Type B pancreatic cell (in vitro differentiated cells): ENCODE data around the gene CDCP1. TPM values are rescaled to one million over a fixed set of nuclear protein-coding genes. Genes with fewer than 3 reads are reported as not detected.

Source experiments
- DNase-seq: peaks from one replicate; pipeline ENCODE4 v3.0.0; 2021; ENCODE audit warnings: mixed read lengths; ENCODE audit not compliant: unreplicated experiment; ENCODE audit errors: extremely low spot score
- H3K27ac Mint-ChIP-seq: 2 replicates; pipeline ENCODE4 v1.8.0; 2021; ENCODE audit warnings: mild to moderate bottlenecking, mixed read lengths
- H3K27me3 Mint-ChIP-seq: 2 replicates; pipeline ENCODE4 v1.8.0; 2021; ENCODE audit warnings: mixed read lengths
- H3K36me3 Mint-ChIP-seq: 2 replicates; pipeline ENCODE4 v1.8.0; 2021; ENCODE audit warnings: mixed read lengths
- H3K4me1 Mint-ChIP-seq: one replicate; pipeline ENCODE4 v1.8.0; 2021; ENCODE audit warnings: mixed read lengths; ENCODE audit not compliant: unreplicated experiment
- H3K4me3 Mint-ChIP-seq: 2 replicates; pipeline ENCODE4 v1.8.0; 2021; ENCODE audit warnings: mild to moderate bottlenecking, mixed read lengths
- H3K9me3 Mint-ChIP-seq: 2 replicates; pipeline ENCODE4 v1.8.0; 2021; ENCODE audit warnings: mixed read lengths
- CTCF ChIP-seq: fragments of 200-600 bp; sonication (generic); conservative IDR thresholded peaks from 2 replicates; pipeline ENCODE4 v1.5.0; 2021; ENCODE audit warnings: antibody characterized with exemption, mild to moderate bottlenecking
- long read RNA-seq: library from polyadenylated mRNA; unstranded; transcript quantifications from one replicate; pipeline ENCODE4 v2.0.0, GENCODE V29; 2020
- total RNA-seq: library from RNA; stranded (reverse); gene quantifications from 2 replicates; pipeline ENCODE4 v1.2.1, GENCODE V29; 2021; ENCODE audit warnings: low replicate concordance

CDCP1 gene
- total RNA-seq: 26.3 and 82.5 TPM in 2 replicates
- long read RNA-seq, full-length matches to known transcripts: 28 of 169 reads
- long read RNA-seq, partial matches to known transcripts: 95 of 169 reads
- long read RNA-seq, other reads (novel, unspliced or antisense): 46 of 169 reads

DNA sequence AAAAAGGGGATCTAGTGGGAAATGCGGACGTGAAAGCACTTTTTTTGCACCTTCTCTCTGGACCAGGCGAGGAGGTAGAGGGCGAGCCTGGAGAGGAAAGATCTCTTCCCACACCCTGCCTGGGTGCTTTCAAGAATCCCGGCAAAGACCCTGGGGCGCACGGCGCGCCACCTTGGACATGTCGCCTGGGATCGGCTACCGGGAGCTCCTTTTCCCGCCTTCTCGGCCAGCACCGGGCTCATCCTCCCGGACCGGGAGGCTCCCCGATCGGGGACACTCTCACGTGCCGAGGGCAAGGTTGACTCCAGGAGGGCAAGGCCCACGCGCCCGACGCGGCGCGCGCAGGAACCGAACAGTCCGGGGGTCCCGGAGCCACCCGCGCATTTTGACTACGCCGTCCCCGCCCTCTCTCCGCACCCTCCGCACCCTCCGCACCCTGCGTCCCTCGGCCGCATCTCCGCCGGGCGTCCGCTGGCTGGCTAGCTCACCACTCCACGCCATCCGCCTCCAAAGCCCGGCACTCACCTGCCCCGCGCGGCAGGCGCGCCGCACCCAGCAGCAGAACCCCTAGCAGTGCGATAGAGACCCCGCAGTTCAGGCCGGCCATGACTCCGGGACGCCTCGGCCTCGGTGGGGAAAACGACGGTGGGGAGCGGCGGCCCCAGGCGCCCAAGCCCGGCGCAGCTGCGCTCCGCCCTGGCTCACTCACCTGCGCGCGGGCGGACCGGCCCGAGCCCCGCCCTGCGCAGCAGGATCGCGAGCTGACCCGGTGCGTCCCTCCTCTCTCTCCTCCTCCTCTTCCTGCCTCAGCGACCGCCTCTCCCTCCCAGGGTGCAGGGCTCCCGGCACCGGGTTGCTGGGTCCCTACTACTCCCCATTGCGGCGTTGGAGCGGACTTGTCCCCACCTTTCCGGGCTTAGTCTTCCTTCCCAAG is at the start of gene CDCP1:
Gene CDCP1, minus strand, starts transcription at position 698 of the 934 bp plus-strand sequence. Its CDS starts 91 bp downstream, at position 607.
- H3K9me3 Mint-ChIP-seq: no peaks in the 10 kb centered on the region
- peaks cover 60% of the 10 kb centered on the region for H3K27me3 Mint-ChIP-seq
- H3K4me3 Mint-ChIP-seq: peak within 1 kb of the TSS; percentile 96
- H3K27ac Mint-ChIP-seq: peak within 1 kb of the TSS; percentile 91
- H3K36me3 Mint-ChIP-seq: peaks cover 3% of the 10 kb centered on the region
- H3K4me1 Mint-ChIP-seq: peaks cover 8% of the 10 kb centered on the region
- no peak for TF ChIP-seq CTCF
- DNase-seq: no peak

DNA sequence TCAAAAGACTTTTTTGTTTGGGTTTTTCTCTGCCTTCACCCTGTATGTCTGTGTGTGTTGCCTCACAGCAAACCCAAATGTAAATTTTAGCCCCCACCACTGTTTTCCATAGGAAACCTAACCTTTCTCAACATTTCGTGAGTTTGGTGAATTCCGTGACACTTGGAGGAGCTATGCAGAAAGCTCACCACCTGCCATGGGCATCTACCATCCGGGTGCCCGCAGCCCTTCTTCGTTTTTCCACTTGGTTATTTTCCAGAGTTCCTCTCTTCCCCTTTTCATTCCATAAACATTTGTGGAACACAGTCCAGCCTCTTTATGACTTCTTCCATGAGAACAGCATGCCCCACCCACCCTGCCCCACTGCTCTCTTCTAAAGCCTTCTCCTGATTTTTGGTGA is 48.6 kb upstream of the CDCP1 start:
- Mint-ChIP-seq H3K27ac (no peak overlapping the region), H3K4me1 (peaks cover 3% of the 10 kb centered on the region), H3K4me3 (no peak overlapping the region), H3K36me3 (no peaks in the 10 kb centered on the region), H3K27me3 (peaks cover 11% of the 10 kb centered on the region), H3K9me3 (no peaks in the 10 kb centered on the region)
- DNase-seq: no peak
- no peak for TF ChIP-seq CTCF

DNA sequence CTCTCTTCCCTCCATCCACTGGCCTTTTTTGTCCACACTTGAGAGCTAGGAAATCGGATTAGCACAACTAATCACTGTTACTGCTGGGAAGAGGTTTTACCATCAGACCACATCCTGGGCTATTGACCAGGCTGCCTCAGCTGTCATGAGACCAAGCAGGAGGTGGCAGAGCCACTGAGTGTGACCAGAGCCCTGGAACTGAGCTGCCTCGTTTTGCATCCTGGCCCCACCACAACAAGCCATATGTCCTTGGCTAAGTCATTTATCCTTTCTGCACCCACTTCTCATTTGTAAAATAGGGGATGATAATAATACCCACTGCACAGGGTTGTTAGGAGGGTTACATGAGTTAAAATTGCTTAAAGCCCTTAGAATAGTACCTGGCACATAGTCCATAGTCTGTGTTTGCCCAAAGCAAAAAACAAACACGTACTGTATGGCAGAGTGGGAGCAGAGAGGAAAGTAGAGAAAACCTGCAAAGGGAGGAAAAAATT is 45.8 kb upstream of the CDCP1 start:
- Mint-ChIP-seq H3K36me3 (no peaks in the 10 kb centered on the region), H3K4me3 (no peak overlapping the region), H3K27ac (no peak overlapping the region), H3K9me3 (no peaks in the 10 kb centered on the region), H3K4me1 (peaks cover 7% of the 10 kb centered on the region), H3K27me3 (peaks cover 7% of the 10 kb centered on the region)
- no peak for DNase-seq
- TF ChIP-seq CTCF: no peak

- peaks cover 11% of the 10 kb centered on the region for H3K4me1 Mint-ChIP-seq
- peaks cover 1% of the 10 kb centered on the region for H3K27me3 Mint-ChIP-seq
- no peak overlapping the region for H3K4me3 Mint-ChIP-seq
- H3K27ac Mint-ChIP-seq: no peak overlapping the region
- no peaks in the 10 kb centered on the region for H3K36me3 Mint-ChIP-seq
- no peak for TF ChIP-seq CTCF
- DNase-seq: no peak
- H3K9me3 Mint-ChIP-seq: no peaks in the 10 kb centered on the region
These were observed 45.2 kb upstream of the CDCP1 start for GRCh38 chr3:45191424-45191823.

DNA sequence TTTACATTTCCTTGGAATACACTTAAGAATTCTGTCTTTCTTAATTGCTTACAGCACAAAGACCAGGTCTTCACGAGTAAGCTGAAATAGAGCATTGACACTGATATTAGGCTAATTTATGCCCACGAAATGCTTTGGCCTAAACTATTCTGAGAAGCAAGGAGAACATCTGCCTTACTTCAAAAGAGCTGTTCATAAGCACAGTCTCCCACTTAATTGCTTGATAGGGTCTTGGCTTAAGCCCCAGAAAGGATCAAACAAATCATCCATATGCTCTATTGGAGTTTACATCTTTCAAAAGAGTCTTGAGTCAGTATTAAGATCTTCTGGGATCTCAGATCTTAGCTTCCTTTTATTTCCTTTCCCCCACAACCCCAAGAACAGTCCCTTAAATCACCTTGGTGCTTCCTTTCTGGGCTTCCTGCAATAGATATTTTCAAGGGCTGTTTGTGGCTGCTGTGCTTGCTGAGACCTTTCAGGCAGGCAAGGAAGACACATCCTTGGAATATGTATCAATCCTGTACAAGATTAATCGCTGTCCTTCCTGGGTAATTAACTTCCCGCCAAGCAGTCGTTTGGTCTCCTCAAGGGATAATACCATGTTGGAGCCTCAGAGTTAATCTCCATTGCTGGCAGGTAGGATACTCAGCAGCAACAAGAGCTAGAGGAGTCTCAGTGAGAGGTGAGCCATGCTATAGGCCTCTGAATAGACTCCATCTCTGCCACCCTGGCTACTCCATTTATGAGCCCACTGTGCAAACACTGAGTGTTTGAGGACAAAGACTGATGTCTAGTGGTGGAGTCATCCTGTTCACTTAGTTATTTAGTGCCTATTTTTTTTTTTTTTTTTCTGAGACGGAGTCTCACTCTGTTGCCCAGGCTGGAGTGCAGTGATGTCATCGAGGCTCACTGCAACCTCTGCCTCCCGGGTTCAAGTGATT is 42.8 kb upstream of the CDCP1 start:
- no peak for TF ChIP-seq CTCF
- no peak for DNase-seq
- H3K27me3 Mint-ChIP-seq: no peaks in the 10 kb centered on the region
- H3K4me3 Mint-ChIP-seq: no peak overlapping the region
- H3K36me3 Mint-ChIP-seq: no peaks in the 10 kb centered on the region
- peak overlapping the region; percentile 33 for H3K27ac Mint-ChIP-seq
- no peaks in the 10 kb centered on the region for H3K9me3 Mint-ChIP-seq
- peaks cover 27% of the 10 kb centered on the region for H3K4me1 Mint-ChIP-seq
